HG03460 (cell line): Measurements from ENCODE around the gene SDHAF2.
"Not testable (repeated sequence)": the region's sequence is repeated elsewhere in the genome, so short reads cannot be mapped to it uniquely, and the experiment has no call there.

Experiments used
- ATAC-seq: cut with Tn5 transposase; IDR thresholded peaks from one replicate; pipeline ENCODE4 v1.9.1; 2021; ENCODE audit not compliant: unreplicated experiment

Gene SDHAF2

GRCh38 chr11:61429691-61430582, at the start of gene SDHAF2, which contains the start of gene CPSF7:
Gene SDHAF2 (plus strand): TSS chr11:61430124. CDS start chr11:61430147, 23 bp downstream.
Gene CPSF7 (minus strand): TSS chr11:61429975. CDS start chr11:61429235, 740 bp downstream.
- ATAC-seq = peak; percentile 89

- no peak for ATAC-seq
Observed at GRCh38 chr11:61380884-61381283, 49.0 kb upstream of the SDHAF2 start.

- ATAC-seq = not testable (repeated sequence)
Observed at GRCh38 chr11:61383859-61384258, 46.1 kb upstream of the SDHAF2 start.

- no peak for ATAC-seq
Observed at GRCh38 chr11:61384271-61385242, 45.4 kb upstream of the SDHAF2 start.

GRCh38 chr11:61390161-61390560, 39.8 kb upstream of the SDHAF2 start:
- no peak for ATAC-seq

GRCh38 chr11:61392981-61393595, 36.8 kb upstream of the SDHAF2 start:
- no peak for ATAC-seq

- ATAC-seq = no peak
Observed at GRCh38 chr11:61401173-61401572, 28.8 kb upstream of the SDHAF2 start.

- no peak for ATAC-seq
Observed at GRCh38 chr11:61401573-61401972, 28.4 kb upstream of the SDHAF2 start.

- ATAC-seq = no peak
Observed at GRCh38 chr11:61403658-61404057, 26.3 kb upstream of the SDHAF2 start.

- ATAC-seq = no peak
Observed at GRCh38 chr11:61404103-61404502, 25.8 kb upstream of the SDHAF2 start.

- no peak for ATAC-seq
Observed at GRCh38 chr11:61404641-61405040, 25.3 kb upstream of the SDHAF2 start.

GRCh38 chr11:61406067-61406466, 23.9 kb upstream of the SDHAF2 start:
- ATAC-seq = no peak

GRCh38 chr11:61406991-61407728, 22.8 kb upstream of the SDHAF2 start:
- ATAC-seq = no peak

GRCh38 chr11:61411589-61411988, 18.3 kb upstream of the SDHAF2 start:
- ATAC-seq = no peak

- no peak for ATAC-seq
Observed at GRCh38 chr11:61413496-61413895, 16.4 kb upstream of the SDHAF2 start.

- ATAC-seq = no peak
Observed at GRCh38 chr11:61414547-61414946, 15.4 kb upstream of the SDHAF2 start.

GRCh38 chr11:61415381-61415780, 14.5 kb upstream of the SDHAF2 start:
- ATAC-seq = no peak

- ATAC-seq = no peak
Observed at GRCh38 chr11:61416941-61417340, 13.0 kb upstream of the SDHAF2 start.

GRCh38 chr11:61417670-61418069, 12.3 kb upstream of the SDHAF2 start:
- no peak for ATAC-seq

- ATAC-seq = no peak
Observed at GRCh38 chr11:61418136-61418535, 11.8 kb upstream of the SDHAF2 start.
